IMR-90 (cell line): ENCODE results near the gene KLHL2. TPM values are rescaled to one million over a fixed set of nuclear protein-coding genes. Genes with fewer than 3 reads are reported as not detected.

Experiments used
- microRNA-seq, 2 experiments: library from miRNA; stranded (forward) in 1 of 2; unstranded in 1 of 2; fragments of 10-50 nt in 1 of 2; fragments of <30 nt in 1 of 2; gene quantifications in 1 of 2; microRNA quantifications in 1 of 2; one replicate each; pipeline versions ENCODE3 to v1.1.0; 2013 to 2020; ENCODE audit not compliant: insufficient read depth in 1 of 2, insufficient read length in 1 of 2, unreplicated experiment in 1 of 2
- polyA plus RNA-seq, 3 experiments: library from polyadenylated mRNA; depleted of rRNA; stranded (reverse); fragments of >200 nt; gene quantifications; 2 replicates each; pipeline ENCODE4 v1.2.3, GENCODE V29; 2012; ENCODE audit warnings: low replicate concordance in 1 of 3
- small RNA-seq, 5 experiments: library from RNA; depleted of rRNA; stranded (forward); fragments of <200 nt; gene quantifications; one replicate each; pipeline ENCODE3, GENCODE V24; 2012
- total RNA-seq: library from RNA; depleted of rRNA; stranded (reverse); fragments of >200 nt; gene quantifications from 2 replicates; pipeline ENCODE4 v1.2.3, GENCODE V29; 2012; rRNA removed

The KLHL2 gene
- total and polyA plus RNA-seq, 2 of the 4 experiments (the other 2 are of a cell fraction) = 11.0 to 12.4 TPM

Small RNA genes lying within 50 kb of the gene (microRNA-seq; reads per million reads assigned to microRNA genes)
- gene RNU4-87P (ENCODE audit: insufficient read depth, insufficient read length) = not detected

Small RNA genes lying within 50 kb of the gene (small RNA-seq; reads per million reads assigned to genes)
- 0 reads per million in 5 experiments for gene RNU4-87P

Other genes starting within 250 kb of the KLHL2 start
- gene TRIM61, start 229.9 kb upstream of the KLHL2 start, total RNA-seq = 4.2 and 4.7 TPM in 2 replicates
- 1.5 and 1.6 TPM in 2 replicates for gene TRIM61, start 229.9 kb upstream of the KLHL2 start, polyA plus RNA-seq (2012; rRNA removed)
- not detected in 2 replicates for gene TRIM60, start 175.6 kb upstream of the KLHL2 start, total RNA-seq
- gene TRIM60, start 175.6 kb upstream of the KLHL2 start, polyA plus RNA-seq (2012; rRNA removed) = not detected in 2 replicates
- gene TRIM75, start 153.7 kb upstream of the KLHL2 start, total RNA-seq = not detected in 2 replicates
- not detected in 2 replicates for gene TRIM75, start 153.7 kb upstream of the KLHL2 start, polyA plus RNA-seq (2012; rRNA removed)
- 11.1 and 17.2 TPM in 2 replicates for gene TMEM192, start 94.7 kb upstream of the KLHL2 start, total RNA-seq
- gene TMEM192, start 94.7 kb upstream of the KLHL2 start, polyA plus RNA-seq (2012; rRNA removed) = 6.4 and 7.7 TPM in 2 replicates
- 40.1 and 118 TPM in 2 replicates for gene MSMO1, start 120.1 kb downstream of the KLHL2 start, total RNA-seq
- gene MSMO1, start 120.1 kb downstream of the KLHL2 start, polyA plus RNA-seq (2012; rRNA removed) = 29.5 and 42.1 TPM in 2 replicates
- gene CPE, start 171.4 kb downstream of the KLHL2 start, total RNA-seq = 3.6 and 4.4 TPM in 2 replicates
- gene CPE, start 171.4 kb downstream of the KLHL2 start, polyA plus RNA-seq (2012; rRNA removed) = 11.8 and 13.5 TPM in 2 replicates